Skeletal muscle cell (primary cell): Measurements from ENCODE around the gene CDC42BPA.
"Not testable (repeated sequence)": the region's sequence is repeated elsewhere in the genome, so short reads cannot be mapped to it uniquely, and the experiment has no call there.

ENCODE experiments used
- DNase-seq: peaks from one replicate; pipeline ENCODE4 v3.0.0-alpha.2; 2010; ENCODE audit warnings: low read depth
- H3K4me3 ChIP-seq: 2 replicates; pipeline ENCODE4 v1.5.1; 2011; ENCODE audit warnings: low read depth, mild to moderate bottlenecking, control low read depth, low read length, moderate library complexity

The CDC42BPA gene

GRCh38 chr1:227037121-227037520, 281.2 kb downstream of the CDC42BPA start:
- no peak for DNase-seq
- H3K4me3 ChIP-seq = no peak overlapping the region

- no peak overlapping the region for H3K4me3 ChIP-seq
- DNase-seq = no peak
Measured at GRCh38 chr1:227035316-227035715, 283.0 kb downstream of the CDC42BPA start.

DNA sequence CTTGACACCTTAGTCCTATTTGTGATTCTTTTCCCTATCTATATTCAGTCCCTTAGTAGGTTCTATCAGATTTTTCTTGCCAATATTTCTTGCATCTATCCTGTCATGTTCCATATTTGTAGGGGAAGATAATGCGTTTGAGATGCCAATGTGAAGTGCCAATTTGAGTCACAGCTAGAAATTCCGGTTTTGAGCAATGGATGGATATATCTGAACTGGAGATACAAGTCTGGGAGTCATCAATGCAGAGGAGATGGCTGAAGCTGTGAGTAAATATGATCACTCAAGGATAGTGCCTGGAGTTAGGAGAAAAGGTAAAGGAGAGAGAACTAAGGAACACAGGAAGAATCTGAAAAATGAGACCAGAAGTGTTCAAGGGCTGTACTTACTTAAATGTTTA, 284.4 kb downstream of the CDC42BPA start:
- DNase-seq = no peak
- H3K4me3 ChIP-seq = no peak overlapping the region

GRCh38 chr1:227032396-227032795, 285.9 kb downstream of the CDC42BPA start:
- no peak overlapping the region for H3K4me3 ChIP-seq
- DNase-seq = no peak

DNA sequence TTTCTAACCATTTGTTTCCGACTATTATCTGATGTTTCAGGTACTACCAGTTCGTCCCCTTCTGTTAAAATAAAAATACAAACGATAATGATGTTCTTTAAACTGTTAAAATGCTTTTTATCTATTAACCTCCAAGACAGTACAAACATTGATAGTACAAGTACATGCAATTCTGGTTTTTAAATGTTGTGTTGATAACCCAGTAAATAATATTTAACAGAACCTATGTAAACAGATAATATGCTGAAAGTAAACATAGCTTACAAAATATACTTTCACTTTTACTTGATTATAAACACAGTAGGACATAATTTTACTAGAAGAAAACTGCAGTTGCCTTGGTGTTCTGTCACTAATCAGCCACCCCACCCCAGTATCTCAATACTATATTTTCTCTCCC, 301.3 kb downstream of the CDC42BPA start:
- no peak for DNase-seq
- no peak overlapping the region for H3K4me3 ChIP-seq

- DNase-seq = no peak
- no peak overlapping the region for H3K4me3 ChIP-seq
Measured at GRCh38 chr1:227010645-227011044, 307.6 kb downstream of the CDC42BPA start.

DNA sequence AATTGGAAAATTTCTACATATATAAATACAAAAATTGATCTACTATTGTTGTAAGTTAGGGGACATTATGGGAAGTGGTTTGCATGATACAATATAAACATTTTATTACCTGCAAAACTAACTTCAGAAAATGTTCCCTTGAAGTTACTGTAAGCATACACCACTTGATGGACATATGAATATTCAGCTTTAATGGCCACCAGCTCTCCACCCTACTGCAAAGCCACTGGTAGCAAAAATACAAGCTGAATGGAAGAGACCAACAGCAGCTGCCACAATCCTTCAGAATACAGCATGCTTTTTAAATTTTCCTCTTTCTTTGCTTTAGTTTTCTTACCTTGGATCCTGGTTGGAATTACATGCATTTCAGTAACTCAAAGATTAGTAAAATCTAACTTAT, 308.4 kb downstream of the CDC42BPA start:
- no peak for DNase-seq
- H3K4me3 ChIP-seq = no peak overlapping the region

GRCh38 chr1:227006226-227006796, 312.0 kb downstream of the CDC42BPA start:
- DNase-seq = no peak
- H3K4me3 ChIP-seq = no peak overlapping the region

DNA sequence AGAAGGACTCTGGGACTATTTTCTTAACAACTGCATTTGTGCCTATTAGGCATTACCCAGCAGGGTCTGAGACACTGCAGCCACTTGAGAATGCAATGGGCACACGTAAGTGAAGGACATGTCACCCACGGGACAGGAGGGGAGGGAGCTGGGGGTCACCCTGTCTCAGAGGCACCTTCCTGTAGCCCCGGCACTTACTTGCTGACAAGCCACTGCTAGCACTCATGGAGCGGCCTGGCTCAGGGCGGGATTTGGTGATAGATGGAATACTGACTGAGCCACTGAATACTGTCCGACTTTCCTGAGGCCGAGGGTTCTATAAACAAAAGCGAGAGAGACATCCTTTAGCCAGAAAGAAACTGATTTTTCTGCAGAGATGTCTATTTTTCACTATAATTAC, 313.5 kb downstream of the CDC42BPA start:
- H3K4me3 ChIP-seq = no peak overlapping the region
- no peak for DNase-seq

GRCh38 chr1:227003165-227003564, 315.1 kb downstream of the CDC42BPA start:
- H3K4me3 ChIP-seq = no peak overlapping the region
- DNase-seq = no peak

DNA sequence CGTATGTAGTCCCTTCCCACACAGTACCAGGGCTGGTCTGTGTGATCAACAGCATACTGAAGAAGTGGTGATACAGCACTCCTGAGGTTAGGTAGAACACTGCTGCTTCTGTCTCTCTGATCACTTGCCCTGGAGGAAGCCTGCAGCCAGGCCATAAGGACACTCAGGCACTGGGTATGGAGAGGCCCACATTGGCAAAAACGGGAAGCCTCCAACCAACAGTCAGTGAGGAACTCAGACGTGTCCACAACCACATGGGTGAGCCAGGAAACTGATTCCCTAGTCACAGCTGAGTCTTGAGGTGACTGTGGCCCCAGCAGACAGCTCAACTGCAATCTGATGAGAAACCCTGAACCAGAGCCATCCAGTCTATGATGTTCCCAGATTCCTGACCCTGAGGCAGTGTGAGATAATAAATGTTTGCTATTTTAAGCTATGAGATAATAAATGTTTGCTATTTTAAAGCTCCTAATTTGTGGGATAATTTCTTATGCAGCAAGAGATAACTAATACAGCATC, 315.7 kb downstream of the CDC42BPA start:
- DNase-seq = no peak
- no peak overlapping the region for H3K4me3 ChIP-seq

GRCh38 chr1:226999579-226999978, 318.7 kb downstream of the CDC42BPA start:
- not testable (repeated sequence) for H3K4me3 ChIP-seq, DNase-seq

GRCh38 chr1:226995365-226996332, 322.6 kb downstream of the CDC42BPA start:
- no peak overlapping the region for H3K4me3 ChIP-seq
- DNase-seq = no peak

- DNase-seq = no peak
- no peak overlapping the region for H3K4me3 ChIP-seq
Measured at GRCh38 chr1:226994586-226995364, 323.5 kb downstream of the CDC42BPA start.

- DNase-seq = no peak
- H3K4me3 ChIP-seq = no peak overlapping the region
Measured at GRCh38 chr1:226993814-226994585, 324.3 kb downstream of the CDC42BPA start.

GRCh38 chr1:226991920-226992319, 326.4 kb downstream of the CDC42BPA start:
- no peak for DNase-seq
- H3K4me3 ChIP-seq = no peak overlapping the region

DNA sequence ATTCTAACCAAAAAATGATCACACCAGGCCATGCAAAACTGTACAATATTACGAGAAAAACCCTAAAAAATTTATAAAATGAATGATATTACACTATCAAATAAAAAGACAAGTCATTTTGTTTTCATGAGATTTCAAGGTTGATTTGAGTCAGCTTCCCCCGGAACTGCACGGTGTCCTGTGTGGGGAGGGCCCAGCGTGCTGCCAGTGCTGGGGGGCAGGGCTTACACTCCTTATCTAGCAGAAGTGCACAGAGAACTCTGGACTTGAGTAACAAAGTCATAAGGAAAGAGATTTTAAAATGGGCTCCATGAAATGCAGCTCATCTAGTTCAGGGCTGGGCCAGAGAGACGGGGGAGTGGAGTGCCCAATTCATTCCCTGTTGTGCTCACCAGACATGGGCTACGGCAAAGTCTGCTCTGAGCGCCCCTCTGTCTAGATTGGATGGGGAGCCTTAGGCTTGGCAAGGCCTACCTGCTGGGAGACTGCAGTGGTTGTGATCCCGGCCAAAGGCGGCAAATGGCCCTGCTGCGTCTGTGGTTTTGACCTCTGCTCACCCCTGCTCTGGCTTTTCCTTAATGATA, 328.1 kb downstream of the CDC42BPA start:
- H3K4me3 ChIP-seq = no peak overlapping the region
- DNase-seq = no peak

DNA sequence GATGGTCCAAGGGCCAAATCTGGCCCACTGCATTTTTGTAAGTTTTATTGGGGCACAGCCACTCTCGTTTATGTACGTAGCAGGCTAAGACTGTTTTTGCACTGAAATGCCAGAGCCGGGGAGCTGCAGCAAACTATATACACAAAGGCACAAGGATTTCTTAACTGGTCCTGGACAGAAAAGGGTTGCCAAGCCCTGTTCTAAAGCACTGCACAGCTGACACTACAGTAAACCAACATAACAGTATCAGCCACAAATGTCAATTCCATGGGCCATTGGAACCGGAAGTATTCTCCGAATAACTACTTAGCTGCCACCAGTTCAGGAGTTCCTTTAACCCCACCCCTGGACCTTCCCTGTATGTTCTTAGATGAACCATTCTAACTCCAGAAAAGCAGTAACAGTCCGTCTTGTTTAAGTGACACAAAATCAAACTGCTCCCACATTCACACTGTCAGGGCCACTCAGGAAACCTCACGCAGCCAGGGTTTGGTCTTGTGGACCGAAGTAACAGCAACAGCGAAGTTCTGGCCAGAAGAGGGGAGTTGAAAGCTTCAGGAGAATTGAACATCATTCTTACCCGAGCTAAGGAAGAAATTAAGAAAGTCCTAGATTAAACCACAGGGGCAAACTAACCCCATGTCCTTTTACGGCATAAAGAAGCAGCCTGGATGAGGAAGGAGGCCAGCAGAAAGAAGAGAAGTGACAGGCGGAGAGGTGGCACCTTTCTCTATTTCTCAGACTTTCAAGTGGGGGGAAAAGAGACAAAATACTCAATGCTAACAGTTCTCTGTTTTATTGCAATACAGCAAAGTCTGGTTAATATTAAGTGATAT, 329.0 kb downstream of the CDC42BPA start:
- DNase-seq = no peak
- H3K4me3 ChIP-seq = no peak overlapping the region
